ENCODE results near the gene SEL1L2.

GRCh38 chr20:13995086-13995665, 4.8 kb upstream of the SEL1L2 start, which contains the start of gene MACROD2:
- TF ChIP-seq POLR2A (IDR thresholded peaks at IDR 0.05; ENCODE audit: low read length) (no peak), GATA1 (IDR thresholded peaks at IDR 0.05; ENCODE audit: low read depth, low read length) (no peak)

All from erythroblast (primary cell).